Activated gamma-delta T cell (primary cell): ENCODE results near the gene PARK7.
"Not testable (repeated sequence)": the region's sequence is repeated elsewhere in the genome, so short reads cannot be mapped to it uniquely, and the experiment has no call there.

ENCODE experiments used
- DNase-seq: peaks from one replicate; lab custom pipeline; 2025; lab: John Stamatoyannopoulos, UW

The PARK7 gene

GRCh38 chr1:7943251-7943650, 18.3 kb upstream of the PARK7 start:
- no peak for DNase-seq

- no peak for DNase-seq
These were observed 12.6 kb upstream of the PARK7 start for GRCh38 chr1:7948960-7949359.

GRCh38 chr1:7952791-7953190, 8.7 kb upstream of the PARK7 start:
- DNase-seq: not testable (repeated sequence)

- peak; percentile 70 for DNase-seq
These were observed 7.5 kb upstream of the PARK7 start for GRCh38 chr1:7953850-7954609.

- no peak for DNase-seq
These were observed 6.8 kb upstream of the PARK7 start for GRCh38 chr1:7954683-7955082.

GRCh38 chr1:7956218-7957032, 5.1 kb upstream of the PARK7 start:
- DNase-seq: no peak

GRCh38 chr1:7960165-7960564, 1.3 kb upstream of the PARK7 start:
- no peak for DNase-seq

- no peak for DNase-seq
These were observed 670 bp upstream of the PARK7 start for GRCh38 chr1:7960867-7961215.

- DNase-seq: no peak
These were observed 464 bp downstream of the PARK7 start for GRCh38 chr1:7962014-7962335.

GRCh38 chr1:7962636-7963377, 1.3 kb downstream of the PARK7 start:
- no peak for DNase-seq

- DNase-seq: not testable (repeated sequence)
These were observed 1.8 kb downstream of the PARK7 start for GRCh38 chr1:7963378-7963730.

- DNase-seq: not testable (repeated sequence)
These were observed 2.3 kb downstream of the PARK7 start for GRCh38 chr1:7963841-7964240.

- DNase-seq: no peak
These were observed 3.0 kb downstream of the PARK7 start for GRCh38 chr1:7964476-7964875.

- no peak for DNase-seq
These were observed 5.7 kb downstream of the PARK7 start for GRCh38 chr1:7967196-7967595.

- DNase-seq: no peak
These were observed 6.1 kb downstream of the PARK7 start for GRCh38 chr1:7967651-7968050.

GRCh38 chr1:7970246-7970645, 8.7 kb downstream of the PARK7 start:
- DNase-seq: no peak

GRCh38 chr1:7971024-7971423, 9.5 kb downstream of the PARK7 start:
- DNase-seq: no peak

GRCh38 chr1:7972285-7972684, 10.8 kb downstream of the PARK7 start:
- DNase-seq: no peak

- DNase-seq: no peak
These were observed 11.6 kb downstream of the PARK7 start for GRCh38 chr1:7973086-7973485.

GRCh38 chr1:7975212-7975865, 13.8 kb downstream of the PARK7 start:
- no peak for DNase-seq

- DNase-seq: no peak
These were observed 19.5 kb downstream of the PARK7 start for GRCh38 chr1:7980984-7981383.

GRCh38 chr1:7983086-7983778, 21.7 kb downstream of the PARK7 start:
- no peak for DNase-seq
